A549 (cell line): ENCODE measurements around the gene BCL2L1.

Source experiments
- HDAC2 ChIP-seq: fragments of 200-600 bp; sonication (generic); IDR thresholded peaks from 2 replicates; pipeline ENCODE4 v1.6.1; 2016
- HOXA7 ChIP-seq: fragments of 250-450 bp; sonication (Bioruptor Pico); IDR thresholded peaks from 2 replicates; pipeline ENCODE4 v1.5.0; 2020; ENCODE audit warnings: mild to moderate bottlenecking, moderate library complexity
- JUN ChIP-seq, 2 experiments: fragments of >200 bp; sonication (Bioruptor Twin); formaldehyde crosslinking; IDR thresholded peaks; 2 replicates in 1 of 2; 3 replicates in 1 of 2; pipeline ENCODE4 v1.6.1; 2016 to 2017
- KDM1A ChIP-seq: fragments of 200-600 bp; sonication (generic); IDR thresholded peaks from 2 replicates; pipeline ENCODE4 v1.6.1; 2016; ENCODE audit warnings: low read depth, mild to moderate bottlenecking
- POLR2A ChIP-seq: IDR thresholded peaks from 2 replicates; pipeline ENCODE4 v1.6.1; 2012; ENCODE audit warnings: mild to moderate bottlenecking, low read length
- TF ChIP-seq, protein P1 (sequence below): fragments of >200 bp; sonication (Bioruptor Twin); formaldehyde crosslinking; IDR thresholded peaks from 3 replicates; pipeline ENCODE4 v1.5.1; 2016

GRCh38 chr20:31681769-31682168 lies 40.9 kb downstream of the BCL2L1 start:
- no peak for TF ChIP-seq HDAC2
- no peak for TF ChIP-seq POLR2A
- TF ChIP-seq, protein P1, sequence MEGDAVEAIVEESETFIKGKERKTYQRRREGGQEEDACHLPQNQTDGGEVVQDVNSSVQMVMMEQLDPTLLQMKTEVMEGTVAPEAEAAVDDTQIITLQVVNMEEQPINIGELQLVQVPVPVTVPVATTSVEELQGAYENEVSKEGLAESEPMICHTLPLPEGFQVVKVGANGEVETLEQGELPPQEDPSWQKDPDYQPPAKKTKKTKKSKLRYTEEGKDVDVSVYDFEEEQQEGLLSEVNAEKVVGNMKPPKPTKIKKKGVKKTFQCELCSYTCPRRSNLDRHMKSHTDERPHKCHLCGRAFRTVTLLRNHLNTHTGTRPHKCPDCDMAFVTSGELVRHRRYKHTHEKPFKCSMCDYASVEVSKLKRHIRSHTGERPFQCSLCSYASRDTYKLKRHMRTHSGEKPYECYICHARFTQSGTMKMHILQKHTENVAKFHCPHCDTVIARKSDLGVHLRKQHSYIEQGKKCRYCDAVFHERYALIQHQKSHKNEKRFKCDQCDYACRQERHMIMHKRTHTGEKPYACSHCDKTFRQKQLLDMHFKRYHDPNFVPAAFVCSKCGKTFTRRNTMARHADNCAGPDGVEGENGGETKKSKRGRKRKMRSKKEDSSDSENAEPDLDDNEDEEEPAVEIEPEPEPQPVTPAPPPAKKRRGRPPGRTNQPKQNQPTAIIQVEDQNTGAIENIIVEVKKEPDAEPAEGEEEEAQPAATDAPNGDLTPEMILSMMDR = no peak
- no peak for TF ChIP-seq HOXA7 (CRISPR knock-in tag)
- TF ChIP-seq KDM1A = no peak
- TF ChIP-seq JUN (IDR thresholded peaks at IDR 0.05) = no peak
